Activated T-cell treated with anti-CD3 and anti-CD28 coated beads, Interleukin-2, amount 50 U/mL, for 4 hours (primary cell): ENCODE measurements around the gene RABGEF1. TPM values are rescaled to one million over a fixed set of nuclear protein-coding genes. Genes with fewer than 3 reads are reported as not detected.
"Not testable (repeated sequence)": the region's sequence is repeated elsewhere in the genome, so short reads cannot be mapped to it uniquely, and the experiment has no call there.

Experiments
- ATAC-seq, 2 donors: fragments of 200-7000 bp; cut with Tn5 transposase; one replicate each; pipeline ENCODE4 v1.10.0; 2021
- DNase-seq: peaks from one replicate; pipeline ENCODE4 v3.0.0-alpha.2; 2020
- H3K27me3 Mint-ChIP-seq: one replicate; pipeline ENCODE4 v1.8.0; 2021; ENCODE audit warnings: low read depth, mixed read lengths
- H3K36me3 Mint-ChIP-seq: one replicate; pipeline ENCODE4 v1.8.0; 2022; ENCODE audit warnings: mixed read lengths; ENCODE audit not compliant: insufficient read depth
- H3K4me1 Mint-ChIP-seq: one replicate; pipeline ENCODE4 v1.8.0; 2021; ENCODE audit warnings: low read depth, mixed read lengths
- H3K4me3 Mint-ChIP-seq: one replicate; pipeline ENCODE4 v1.8.0; 2021; ENCODE audit warnings: mild to moderate bottlenecking, moderate library complexity, mixed read lengths
- H3K9me3 Mint-ChIP-seq: one replicate; pipeline ENCODE4 v1.8.0; 2021; ENCODE audit warnings: mixed read lengths
- total RNA-seq, 3 donors: library from RNA; stranded (reverse); gene quantifications; one replicate each; pipeline ENCODE4 v1.2.1, GENCODE V29; 2021

The RABGEF1 gene
- total RNA-seq, 3 donors from 2014 or later = 18.4 to 21.3 (median 18.8) TPM

- Mint-ChIP-seq H3K27me3 (no peaks in the 10 kb centered on the region), H3K4me3 (no peak overlapping the region), H3K4me1 (no peaks in the 10 kb centered on the region), H3K36me3 (peaks cover 20% of the 10 kb centered on the region), H3K9me3 (peaks cover 13% of the 10 kb centered on the region)
- ATAC-seq (no peak), DNase-seq (no peak)
Observed at GRCh38 chr7:66720561-66720960, 20.0 kb upstream of the RABGEF1 start.

- Mint-ChIP-seq H3K36me3 (peaks cover 18% of the 10 kb centered on the region), H3K4me1 (no peaks in the 10 kb centered on the region), H3K9me3 (peaks cover 13% of the 10 kb centered on the region), H3K4me3 (no peak overlapping the region), H3K27me3 (no peaks in the 10 kb centered on the region)
- ATAC-seq (no peak), DNase-seq (no peak)
Observed at GRCh38 chr7:66725843-66726242, 14.7 kb upstream of the RABGEF1 start.

DNA sequence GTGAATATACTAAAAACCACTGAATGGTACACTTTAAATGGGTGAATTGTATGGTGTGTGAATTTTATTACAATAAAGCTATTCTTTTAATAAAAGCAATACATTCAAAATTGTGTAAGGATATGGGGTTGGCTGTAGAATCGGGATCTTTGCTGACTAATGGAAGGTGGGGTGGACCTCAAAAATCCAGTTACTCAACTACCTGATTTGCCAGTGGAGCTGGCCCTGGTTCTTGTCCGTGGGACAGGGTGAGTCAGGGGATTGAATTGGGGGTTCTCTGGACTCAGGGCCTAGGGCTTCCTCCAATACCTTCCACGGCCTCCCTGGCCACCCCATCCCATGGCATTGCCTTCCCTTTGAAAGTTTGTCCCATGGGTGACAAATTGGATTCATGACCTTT lies 13.5 kb upstream of the RABGEF1 start:
- ATAC-seq (no peak), DNase-seq (no peak)
- H3K36me3 Mint-ChIP-seq = peaks cover 18% of the 10 kb centered on the region
- no peaks in the 10 kb centered on the region for H3K27me3 Mint-ChIP-seq
- peaks cover 13% of the 10 kb centered on the region for H3K9me3 Mint-ChIP-seq
- H3K4me1 Mint-ChIP-seq = no peaks in the 10 kb centered on the region
- H3K4me3 Mint-ChIP-seq = no peak overlapping the region

DNA sequence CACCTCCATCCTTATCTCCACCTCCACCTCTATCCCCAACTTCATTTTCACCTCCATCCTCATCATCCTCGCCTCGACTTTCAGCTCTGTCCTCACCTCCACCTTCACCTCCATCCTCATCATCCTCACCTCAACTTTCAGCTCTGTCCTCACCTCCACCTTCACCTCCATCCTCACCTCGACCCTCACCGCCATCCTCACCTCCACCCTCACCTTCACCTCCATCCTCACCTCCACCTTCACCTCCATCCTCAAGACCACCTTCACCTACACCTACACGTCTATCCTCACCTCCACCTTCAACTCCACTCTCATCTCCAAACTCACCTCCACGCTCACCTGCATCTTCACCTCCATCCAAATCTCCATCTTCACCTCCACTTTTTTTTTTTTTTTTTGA lies 12.0 kb upstream of the RABGEF1 start:
- H3K4me3 Mint-ChIP-seq = no peak overlapping the region
- H3K27me3 Mint-ChIP-seq = no peaks in the 10 kb centered on the region
- ATAC-seq (no peak), DNase-seq (no peak)
- peaks cover 15% of the 10 kb centered on the region for H3K36me3 Mint-ChIP-seq
- peaks cover 13% of the 10 kb centered on the region for H3K9me3 Mint-ChIP-seq
- H3K4me1 Mint-ChIP-seq = no peaks in the 10 kb centered on the region

DNA sequence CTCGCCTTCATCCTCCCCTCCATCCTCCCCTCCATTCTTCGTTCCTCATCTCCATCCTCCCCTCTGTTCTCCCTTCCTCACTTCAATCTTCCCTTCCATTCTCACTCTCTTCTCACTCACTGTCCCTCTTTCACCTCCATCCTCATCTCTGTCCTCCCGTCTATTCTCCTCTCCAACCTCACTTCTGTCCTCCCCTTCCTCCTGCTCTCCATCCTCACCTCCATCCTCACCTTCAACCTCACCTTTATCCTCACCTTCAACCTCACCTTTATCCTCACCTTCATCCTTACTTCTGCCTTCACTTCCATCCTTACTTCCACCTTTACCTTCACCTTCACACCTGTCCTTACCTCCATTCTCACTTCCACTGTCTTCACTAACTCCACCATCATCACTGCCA lies 11.3 kb upstream of the RABGEF1 start:
- H3K4me1 Mint-ChIP-seq = no peaks in the 10 kb centered on the region
- no peak for ATAC-seq
- peaks cover 9% of the 10 kb centered on the region for H3K9me3 Mint-ChIP-seq
- H3K4me3 Mint-ChIP-seq = no peak overlapping the region
- peaks cover 12% of the 10 kb centered on the region for H3K36me3 Mint-ChIP-seq
- no peaks in the 10 kb centered on the region for H3K27me3 Mint-ChIP-seq
- no peak for DNase-seq

DNA sequence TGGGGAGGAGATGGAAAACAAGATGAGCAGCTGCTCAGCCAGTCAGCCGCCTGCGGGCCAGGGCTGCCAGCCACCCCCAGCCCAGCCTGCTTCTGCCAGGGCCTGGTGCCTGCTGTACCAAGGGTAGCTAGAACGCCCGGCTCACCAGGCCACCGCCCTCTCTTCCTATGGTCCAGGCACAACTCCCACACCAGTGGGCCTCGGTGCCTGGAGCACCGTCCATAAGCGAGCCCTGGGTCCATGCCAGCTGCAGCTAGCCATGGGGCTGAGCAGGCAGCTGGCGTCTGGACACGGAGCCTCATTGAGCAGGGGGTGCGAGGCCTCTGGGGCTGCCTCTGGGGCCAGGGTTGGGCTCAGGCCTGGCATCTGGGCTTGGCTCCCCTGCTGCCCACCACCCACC lies 8.5 kb upstream of the RABGEF1 start:
- no peak overlapping the region for H3K4me3 Mint-ChIP-seq
- no peak for ATAC-seq
- DNase-seq = no peak

DNA sequence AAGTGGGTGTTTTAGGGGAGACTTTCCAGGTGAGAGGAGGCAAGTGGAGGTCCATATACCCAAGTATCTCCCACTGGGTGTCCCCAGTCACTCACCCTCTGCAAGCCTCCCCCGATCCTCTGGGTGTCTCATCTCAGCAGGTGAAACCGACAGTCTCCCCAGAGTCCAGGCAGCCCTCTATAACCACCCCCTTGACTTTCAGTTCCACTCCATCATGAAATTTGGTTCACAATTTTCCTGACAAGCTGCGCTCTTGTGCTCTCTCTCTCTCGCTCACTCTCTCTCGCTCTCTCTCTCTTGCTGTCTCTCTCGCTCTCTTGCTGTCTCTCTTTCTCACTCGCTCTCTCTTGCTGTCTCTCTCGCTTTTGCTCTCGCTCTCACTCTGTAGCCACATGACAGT lies 8.1 kb upstream of the RABGEF1 start:
- Mint-ChIP-seq H3K27me3 (no peaks in the 10 kb centered on the region), H3K4me3 (no peak overlapping the region), H3K9me3 (peaks cover 12% of the 10 kb centered on the region), H3K4me1 (peaks cover 16% of the 10 kb centered on the region), H3K36me3 (peaks cover 12% of the 10 kb centered on the region)
- ATAC-seq = no peak
- no peak for DNase-seq

More for the DNA sequence above, 8.5 kb upstream of the RABGEF1 start:
- Mint-ChIP-seq H3K9me3 (peaks cover 12% of the 10 kb centered on the region), H3K4me1 (peaks cover 13% of the 10 kb centered on the region), H3K27me3 (no peaks in the 10 kb centered on the region), H3K36me3 (peaks cover 12% of the 10 kb centered on the region)

GRCh38 chr7:66734006-66734405 lies 6.5 kb upstream of the RABGEF1 start:
- H3K4me1 Mint-ChIP-seq = peaks cover 18% of the 10 kb centered on the region
- H3K36me3 Mint-ChIP-seq = peaks cover 12% of the 10 kb centered on the region
- ATAC-seq = no peak
- no peak overlapping the region for H3K4me3 Mint-ChIP-seq
- no peaks in the 10 kb centered on the region for H3K27me3 Mint-ChIP-seq
- no peak for DNase-seq
- H3K9me3 Mint-ChIP-seq = peaks cover 12% of the 10 kb centered on the region

GRCh38 chr7:66735154-66735553 lies 5.4 kb upstream of the RABGEF1 start:
- no peak overlapping the region for H3K4me3 Mint-ChIP-seq
- peaks cover 12% of the 10 kb centered on the region for H3K9me3 Mint-ChIP-seq
- H3K36me3 Mint-ChIP-seq = peaks cover 12% of the 10 kb centered on the region
- H3K4me1 Mint-ChIP-seq = peaks cover 22% of the 10 kb centered on the region
- ATAC-seq (no peak), DNase-seq (no peak)
- no peaks in the 10 kb centered on the region for H3K27me3 Mint-ChIP-seq

- no peak overlapping the region for H3K4me3 Mint-ChIP-seq
- ATAC-seq (no peak), DNase-seq (no peak)
- no peaks in the 10 kb centered on the region for H3K27me3 Mint-ChIP-seq
- peaks cover 12% of the 10 kb centered on the region for H3K9me3 Mint-ChIP-seq
- peaks cover 23% of the 10 kb centered on the region for H3K4me1 Mint-ChIP-seq
- peaks cover 12% of the 10 kb centered on the region for H3K36me3 Mint-ChIP-seq
Observed at GRCh38 chr7:66735850-66736249, 4.7 kb upstream of the RABGEF1 start.

GRCh38 chr7:66736892-66737291 lies 3.6 kb upstream of the RABGEF1 start:
- Mint-ChIP-seq H3K9me3 (peaks cover 12% of the 10 kb centered on the region), H3K4me3 (no peak overlapping the region)

DNA sequence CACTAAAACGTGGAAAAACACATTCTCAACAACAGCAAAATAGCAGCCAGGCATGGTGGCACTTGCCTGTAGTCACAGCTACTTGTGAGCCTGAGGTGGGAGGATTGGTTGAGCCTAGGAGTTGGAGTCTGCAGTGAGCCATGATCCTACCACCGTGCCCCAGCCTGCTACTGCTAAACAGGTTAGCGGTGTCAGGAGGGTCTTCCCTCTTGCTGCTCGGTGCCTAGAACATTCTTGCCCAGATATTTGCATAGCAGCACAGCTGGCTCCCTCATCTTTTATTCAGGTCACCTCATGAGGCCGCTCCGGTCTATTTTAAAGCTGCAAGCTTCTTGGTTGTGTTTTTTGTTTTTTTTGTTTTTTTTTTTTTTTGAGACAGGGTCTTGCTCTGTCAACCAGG lies 2.9 kb upstream of the RABGEF1 start:
- Mint-ChIP-seq H3K9me3 (peaks cover 12% of the 10 kb centered on the region), H3K4me1 (peaks cover 36% of the 10 kb centered on the region), H3K27me3 (no peaks in the 10 kb centered on the region), H3K36me3 (peaks cover 12% of the 10 kb centered on the region), H3K4me3 (no peak overlapping the region)
- no peak for DNase-seq
- no peak for ATAC-seq

More at GRCh38 chr7:66736892-66737291, 3.6 kb upstream of the RABGEF1 start:
- Mint-ChIP-seq H3K4me1 (peaks cover 29% of the 10 kb centered on the region), H3K36me3 (peaks cover 12% of the 10 kb centered on the region), H3K27me3 (no peaks in the 10 kb centered on the region)
- no peak for ATAC-seq
- no peak for DNase-seq

- H3K36me3 Mint-ChIP-seq = peaks cover 12% of the 10 kb centered on the region
- no peak for ATAC-seq
- peaks cover 37% of the 10 kb centered on the region for H3K4me1 Mint-ChIP-seq
- H3K4me3 Mint-ChIP-seq = peak overlapping the region; percentile 97
- H3K9me3 Mint-ChIP-seq = peaks cover 12% of the 10 kb centered on the region
- H3K27me3 Mint-ChIP-seq = no peaks in the 10 kb centered on the region
- DNase-seq = no peak
Observed at GRCh38 chr7:66739477-66739876, 1.1 kb upstream of the RABGEF1 start.

DNA sequence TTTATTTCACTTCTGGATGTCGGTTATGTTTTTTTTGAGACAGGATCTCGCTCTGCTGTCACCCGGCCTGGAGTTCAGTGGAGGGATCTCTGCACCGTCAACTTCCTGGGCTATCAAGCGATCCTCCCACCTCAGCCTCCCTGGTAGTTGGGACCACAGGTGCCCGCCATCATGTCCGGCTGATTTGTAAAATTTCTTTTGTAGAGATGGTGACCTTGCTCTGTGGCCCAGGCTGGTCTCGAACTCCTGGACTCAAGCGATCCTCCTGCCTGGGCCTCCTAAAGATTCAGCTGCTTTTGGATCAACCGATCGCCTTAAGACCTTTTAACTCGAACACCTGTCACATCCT lies 606 bp upstream of the RABGEF1 start:
- Mint-ChIP-seq H3K36me3 (peaks cover 12% of the 10 kb centered on the region), H3K4me1 (peaks cover 37% of the 10 kb centered on the region)
- ATAC-seq = no peak

DNA sequence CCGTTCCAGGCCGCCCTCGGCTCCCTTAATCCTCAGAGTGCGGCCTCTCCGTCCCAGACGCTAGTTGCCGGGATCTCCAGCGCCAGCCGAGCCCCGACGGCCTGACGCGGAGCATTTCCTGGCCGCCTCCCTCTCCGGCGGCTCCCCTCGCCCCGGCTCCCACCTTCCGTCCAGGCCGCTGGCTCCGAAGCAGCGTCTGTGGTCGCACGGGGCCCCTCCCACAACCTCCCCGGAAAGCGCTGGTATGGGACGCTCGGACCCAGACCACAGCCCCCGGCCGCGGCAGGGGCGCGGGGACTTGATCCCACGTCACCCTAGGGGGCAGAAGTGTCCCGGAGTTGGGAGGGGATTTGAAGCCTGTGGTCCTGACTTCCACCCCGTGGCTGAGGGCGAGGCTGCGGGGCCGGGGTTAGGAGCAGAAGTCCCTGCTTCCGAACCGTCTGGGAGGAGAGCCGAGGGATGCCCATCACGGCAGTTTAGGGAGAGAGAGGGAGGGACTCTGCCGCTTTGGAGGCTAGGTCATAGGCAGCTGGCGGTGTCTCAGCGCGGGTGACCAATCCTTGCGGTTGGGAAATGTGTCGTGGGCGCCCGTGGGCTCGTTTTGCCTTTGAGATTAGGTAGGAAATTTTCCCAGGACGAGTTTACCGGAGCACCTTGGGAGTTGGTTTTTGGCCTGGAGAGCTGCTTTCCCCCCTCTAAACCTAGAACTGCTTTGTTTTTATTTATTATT lies 612 bp downstream of the RABGEF1 start:
- not testable (repeated sequence) for H3K36me3 Mint-ChIP-seq

More for the DNA sequence above, 606 bp upstream of the RABGEF1 start:
- H3K4me3 Mint-ChIP-seq = peak overlapping the region; percentile 97
- DNase-seq = peak; percentile 7
- peaks cover 12% of the 10 kb centered on the region for H3K9me3 Mint-ChIP-seq
- H3K27me3 Mint-ChIP-seq = no peaks in the 10 kb centered on the region

More for the DNA sequence above, 612 bp downstream of the RABGEF1 start:
- not testable (repeated sequence) for H3K27me3 Mint-ChIP-seq, H3K9me3 Mint-ChIP-seq
- peak; percentile 15 for DNase-seq
- Mint-ChIP-seq H3K4me3 (peak overlapping the region; percentile 97), H3K4me1 (peaks cover 32% of the 10 kb centered on the region)
- peak; percentile 31 to 33 for ATAC-seq
